ENCODE data around the gene SDHC. TPM values are rescaled to one million over a fixed set of nuclear protein-coding genes. Genes with fewer than 3 reads are reported as not detected.
"Not testable (repeated sequence)": the region's sequence is repeated elsewhere in the genome, so short reads cannot be mapped to it uniquely, and the experiment has no call there.

SDHC gene
- total and polyA plus RNA-seq, 5 donors from 2014 or later = 80.9 to 294 (median 236) TPM

GRCh38 chr1:161397038-161397437 lies 82.9 kb downstream of the SDHC start:
- H3K9me3 Mint-ChIP-seq; H3K4me3 ChIP-seq (ENCODE audit: low read depth, low read length); ATAC-seq (ENCODE audit: low read depth in 2 of 2); H3K9me3 ChIP-seq (ENCODE audit: control insufficient read depth in 2 of 2, low read length in 2 of 2); DNase-seq; H3K27ac Mint-ChIP-seq; H3K36me3 Mint-ChIP-seq; H3K27ac ChIP-seq (ENCODE audit: insufficient read depth, low read length, poor library complexity, severe bottlenecking); H3K36me3 ChIP-seq (ENCODE audit: control insufficient read depth, insufficient read depth, low read length); H3K27me3 ChIP-seq (ENCODE audit: control insufficient read depth, insufficient read depth, low read length): not testable (repeated sequence)
- peaks cover 15% of the 10 kb centered on the region for H3K4me1 ChIP-seq (ENCODE audit: control insufficient read depth, insufficient read depth, low read length, poor library complexity, severe bottlenecking)
- H3K4me1 Mint-ChIP-seq = peaks cover 15 to 31% (median 25%) of the 10 kb centered on the region in 4 donors
- H3K27me3 Mint-ChIP-seq = peaks cover 13% of the 10 kb centered on the region
- H3K4me3 Mint-ChIP-seq = peak overlapping the region in 3 of 4 donors; percentile 27 to 71 (median 64)

GRCh38 chr1:161398900-161399256 lies 84.7 kb downstream of the SDHC start:
- Mint-ChIP-seq H3K36me3 (peaks cover 7% of the 10 kb centered on the region), H3K9me3 (peaks cover 0 to 5% (median 2%) of the 10 kb centered on the region in 7 donors), H3K4me1 (peaks cover 15 to 37% (median 31%) of the 10 kb centered on the region in 4 donors), H3K27ac (peak overlapping the region; percentile 99 to 100 (median 99)), H3K4me3 (peak overlapping the region; percentile 94 to 100 (median 98)), H3K27me3 (peaks cover 21% of the 10 kb centered on the region)
- Histone ChIP-seq H3K9me3 (ENCODE audit: control insufficient read depth in 2 of 2, low read length in 2 of 2) (no peaks in the 10 kb centered on the region), H3K4me3 (ENCODE audit: low read depth, low read length) (peak overlapping the region; percentile 95), H3K4me1 (ENCODE audit: control insufficient read depth, insufficient read depth, low read length, poor library complexity, severe bottlenecking) (peaks cover 15% of the 10 kb centered on the region), H3K27ac (ENCODE audit: insufficient read depth, low read length, poor library complexity, severe bottlenecking) (peak overlapping the region; percentile 97), H3K36me3 (ENCODE audit: control insufficient read depth, insufficient read depth, low read length) (no peaks in the 10 kb centered on the region), H3K27me3 (ENCODE audit: control insufficient read depth, insufficient read depth, low read length) (no peaks in the 10 kb centered on the region)
- ATAC-seq (ENCODE audit: low read depth in 2 of 2) (no peak), DNase-seq (no peak)

GRCh38 chr1:161399257-161399998 lies 85.2 kb downstream of the SDHC start:
- H3K27ac Mint-ChIP-seq = peak overlapping the region; percentile 99 to 100 (median 99)
- Histone ChIP-seq H3K27me3 (ENCODE audit: control insufficient read depth, insufficient read depth, low read length) (no peaks in the 10 kb centered on the region), H3K27ac (ENCODE audit: insufficient read depth, low read length, poor library complexity, severe bottlenecking) (peak overlapping the region; percentile 97), H3K9me3 (ENCODE audit: control insufficient read depth in 2 of 2, low read length in 2 of 2) (no peaks in the 10 kb centered on the region), H3K4me1 (ENCODE audit: control insufficient read depth, insufficient read depth, low read length, poor library complexity, severe bottlenecking) (peaks cover 15% of the 10 kb centered on the region), H3K4me3 (ENCODE audit: low read depth, low read length) (peak overlapping the region; percentile 95), H3K36me3 (ENCODE audit: control insufficient read depth, insufficient read depth, low read length) (no peaks in the 10 kb centered on the region)
- peak; percentile 88 to 94 (median 93) for DNase-seq
- peak; percentile 79 to 82 for ATAC-seq (ENCODE audit: low read depth in 2 of 2)
- H3K4me3 Mint-ChIP-seq = peak overlapping the region; percentile 94 to 100 (median 98)
- H3K4me1 Mint-ChIP-seq = peaks cover 15 to 39% (median 33%) of the 10 kb centered on the region in 4 donors
- H3K9me3 Mint-ChIP-seq = peaks cover 0 to 5% (median 2%) of the 10 kb centered on the region in 7 donors
- peaks cover 8% of the 10 kb centered on the region for H3K36me3 Mint-ChIP-seq
- H3K27me3 Mint-ChIP-seq = peaks cover 26% of the 10 kb centered on the region

- DNase-seq (no peak), ATAC-seq (ENCODE audit: low read depth in 2 of 2) (no peak)
- no peaks in the 10 kb centered on the region for H3K9me3 ChIP-seq (ENCODE audit: control insufficient read depth in 2 of 2, low read length in 2 of 2)
- no peak overlapping the region for H3K27ac ChIP-seq (ENCODE audit: insufficient read depth, low read length, poor library complexity, severe bottlenecking)
- no peaks in the 10 kb centered on the region for H3K36me3 ChIP-seq (ENCODE audit: control insufficient read depth, insufficient read depth, low read length)
- peaks cover 12% of the 10 kb centered on the region for H3K36me3 Mint-ChIP-seq
- H3K27ac Mint-ChIP-seq = no peak overlapping the region
- H3K4me3 ChIP-seq (ENCODE audit: low read depth, low read length) = no peak overlapping the region
- peaks cover 15 to 43% (median 34%) of the 10 kb centered on the region in 4 donors for H3K4me1 Mint-ChIP-seq
- peaks cover 15% of the 10 kb centered on the region for H3K4me1 ChIP-seq (ENCODE audit: control insufficient read depth, insufficient read depth, low read length, poor library complexity, severe bottlenecking)
- H3K4me3 Mint-ChIP-seq = peak overlapping the region in 2 of 4 donors; percentile 31 to 85
- no peaks in the 10 kb centered on the region for H3K27me3 ChIP-seq (ENCODE audit: control insufficient read depth, insufficient read depth, low read length)
- peaks cover 0 to 5% (median 2%) of the 10 kb centered on the region in 7 donors for H3K9me3 Mint-ChIP-seq
- peaks cover 27% of the 10 kb centered on the region for H3K27me3 Mint-ChIP-seq
These were observed 88.3 kb downstream of the SDHC start for GRCh38 chr1:161402446-161402845.

GRCh38 chr1:161404051-161404597 lies 89.9 kb downstream of the SDHC start:
- Mint-ChIP-seq H3K27ac (peak overlapping the region in 1 of 3 donors; percentile 40), H3K27me3 (peaks cover 25% of the 10 kb centered on the region), H3K4me3 (peak overlapping the region in 2 of 4 donors; percentile 39 to 85), H3K36me3 (peaks cover 12% of the 10 kb centered on the region), H3K9me3 (peaks cover 0 to 5% (median 2%) of the 10 kb centered on the region in 7 donors), H3K4me1 (peaks cover 16 to 45% (median 39%) of the 10 kb centered on the region in 4 donors)
- ATAC-seq (ENCODE audit: low read depth in 2 of 2) (no peak), DNase-seq (no peak)
- Histone ChIP-seq H3K4me1 (ENCODE audit: control insufficient read depth, insufficient read depth, low read length, poor library complexity, severe bottlenecking) (peaks cover 10% of the 10 kb centered on the region), H3K27me3 (ENCODE audit: control insufficient read depth, insufficient read depth, low read length) (no peaks in the 10 kb centered on the region), H3K9me3 (ENCODE audit: control insufficient read depth in 2 of 2, low read length in 2 of 2) (no peaks in the 10 kb centered on the region), H3K36me3 (ENCODE audit: control insufficient read depth, insufficient read depth, low read length) (no peaks in the 10 kb centered on the region), H3K27ac (ENCODE audit: insufficient read depth, low read length, poor library complexity, severe bottlenecking) (no peak overlapping the region), H3K4me3 (ENCODE audit: low read depth, low read length) (no peak overlapping the region)

DNA sequence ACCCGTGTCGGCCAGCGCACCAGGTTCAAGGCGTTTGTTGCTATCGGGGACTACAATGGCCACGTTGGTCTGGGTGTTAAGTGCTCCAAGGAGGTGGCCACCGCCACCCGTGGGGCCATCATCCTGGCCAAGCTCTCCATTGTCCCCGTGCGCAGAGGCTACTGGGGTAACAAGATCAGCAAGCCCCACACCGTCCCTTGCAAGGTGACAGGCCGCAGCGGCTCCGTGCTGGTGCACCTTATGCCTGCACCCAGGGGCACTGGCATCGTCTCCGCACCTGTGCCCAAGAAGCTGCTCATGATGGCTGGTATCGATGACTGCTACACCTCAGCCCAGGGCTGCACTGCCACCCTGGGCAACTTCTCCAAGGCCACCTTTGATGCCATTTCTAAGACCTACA lies 92.4 kb downstream of the SDHC start:
- Mint-ChIP-seq H3K4me3 (peak overlapping the region in 1 of 4 donors; percentile 32), H3K4me1 (peaks cover 18 to 47% (median 31%) of the 10 kb centered on the region in 4 donors), H3K27me3 (peaks cover 14% of the 10 kb centered on the region)
- H3K4me3 ChIP-seq (ENCODE audit: low read depth, low read length); H3K9me3 ChIP-seq (ENCODE audit: control insufficient read depth in 2 of 2, low read length in 2 of 2); H3K27me3 ChIP-seq (ENCODE audit: control insufficient read depth, insufficient read depth, low read length); H3K9me3 Mint-ChIP-seq; H3K36me3 Mint-ChIP-seq; H3K27ac Mint-ChIP-seq; DNase-seq; H3K36me3 ChIP-seq (ENCODE audit: control insufficient read depth, insufficient read depth, low read length); ATAC-seq (ENCODE audit: low read depth in 2 of 2); H3K27ac ChIP-seq (ENCODE audit: insufficient read depth, low read length, poor library complexity, severe bottlenecking): not testable (repeated sequence)
- peaks cover 11% of the 10 kb centered on the region for H3K4me1 ChIP-seq (ENCODE audit: control insufficient read depth, insufficient read depth, low read length, poor library complexity, severe bottlenecking)

GRCh38 chr1:161407451-161407985 lies 93.3 kb downstream of the SDHC start:
- DNase-seq (no peak), ATAC-seq (ENCODE audit: low read depth in 2 of 2) (no peak)
- Mint-ChIP-seq H3K27me3 (peaks cover 14% of the 10 kb centered on the region), H3K27ac (no peak overlapping the region), H3K4me1 (peaks cover 14 to 42% (median 31%) of the 10 kb centered on the region in 4 donors), H3K36me3 (peaks cover 8% of the 10 kb centered on the region), H3K4me3 (peak overlapping the region in 1 of 4 donors; percentile 77), H3K9me3 (peaks cover 0 to 4% (median 0%) of the 10 kb centered on the region in 7 donors)
- Histone ChIP-seq H3K4me3 (ENCODE audit: low read depth, low read length) (no peak overlapping the region), H3K27ac (ENCODE audit: insufficient read depth, low read length, poor library complexity, severe bottlenecking) (no peak overlapping the region), H3K36me3 (ENCODE audit: control insufficient read depth, insufficient read depth, low read length) (no peaks in the 10 kb centered on the region), H3K9me3 (ENCODE audit: control insufficient read depth in 2 of 2, low read length in 2 of 2) (no peaks in the 10 kb centered on the region), H3K4me1 (ENCODE audit: control insufficient read depth, insufficient read depth, low read length, poor library complexity, severe bottlenecking) (peaks cover 11% of the 10 kb centered on the region), H3K27me3 (ENCODE audit: control insufficient read depth, insufficient read depth, low read length) (no peaks in the 10 kb centered on the region)

Data from CD4-positive, CD25-positive, alpha-beta regulatory T cell (primary cell).